Glomerular visceral epithelial cell (primary cell): ENCODE results near the gene ANKRD63.

Experiments
- DNase-seq: peaks from one replicate; pipeline ENCODE4 v3.0.0-alpha.2; 2016; ENCODE audit errors: extremely low spot score

ANKRD63 gene

GRCh38 chr15:40295877-40296560 lies 13.2 kb upstream of the ANKRD63 start:
- DNase-seq = no peak

- DNase-seq = no peak
Measured at GRCh38 chr15:40295297-40295696, 12.4 kb upstream of the ANKRD63 start.

GRCh38 chr15:40293905-40294895 lies 11.3 kb upstream of the ANKRD63 start:
- no peak for DNase-seq

- DNase-seq = no peak
Measured at GRCh38 chr15:40293006-40293405, 10.1 kb upstream of the ANKRD63 start.

- no peak for DNase-seq
Measured at GRCh38 chr15:40292246-40292645, 9.4 kb upstream of the ANKRD63 start.

- peak; percentile 40 for DNase-seq
Measured at GRCh38 chr15:40290918-40291574, 8.2 kb upstream of the ANKRD63 start.

GRCh38 chr15:40290545-40290917 lies 7.7 kb upstream of the ANKRD63 start:
- no peak for DNase-seq

GRCh38 chr15:40289140-40289775 lies 6.4 kb upstream of the ANKRD63 start:
- DNase-seq = peak; percentile 61

- DNase-seq = no peak
Measured at GRCh38 chr15:40287968-40288367, 5.1 kb upstream of the ANKRD63 start.

- no peak for DNase-seq
Measured at GRCh38 chr15:40287505-40287904, 4.6 kb upstream of the ANKRD63 start.

GRCh38 chr15:40286794-40287193 lies 3.9 kb upstream of the ANKRD63 start:
- DNase-seq = no peak

GRCh38 chr15:40286061-40286532 lies 3.2 kb upstream of the ANKRD63 start:
- DNase-seq = no peak

- DNase-seq = no peak
Measured at GRCh38 chr15:40285554-40286011, 2.7 kb upstream of the ANKRD63 start.

GRCh38 chr15:40285151-40285550 lies 2.3 kb upstream of the ANKRD63 start:
- DNase-seq = no peak

GRCh38 chr15:40283615-40284300 lies 894 bp upstream of the ANKRD63 start:
- DNase-seq = no peak

GRCh38 chr15:40282147-40282868 lies 556 bp downstream of the ANKRD63 start:
- peak; percentile 28 for DNase-seq

GRCh38 chr15:40281801-40282146 lies 1.1 kb downstream of the ANKRD63 start:
- DNase-seq = no peak

- no peak for DNase-seq
Measured at GRCh38 chr15:40281057-40281800, 1.6 kb downstream of the ANKRD63 start.

- DNase-seq = no peak
Measured at GRCh38 chr15:40280260-40281056, 2.4 kb downstream of the ANKRD63 start.
